ENCODE data around the gene FDCSP. TPM values are rescaled to one million over a fixed set of nuclear protein-coding genes. Genes with fewer than 3 reads are reported as not detected.
"Not testable (repeated sequence)": the region's sequence is repeated elsewhere in the genome, so short reads cannot be mapped to it uniquely, and the experiment has no call there.

FDCSP gene
- total RNA-seq, 1 experiment from 2014 or later, result not detected

DNA sequence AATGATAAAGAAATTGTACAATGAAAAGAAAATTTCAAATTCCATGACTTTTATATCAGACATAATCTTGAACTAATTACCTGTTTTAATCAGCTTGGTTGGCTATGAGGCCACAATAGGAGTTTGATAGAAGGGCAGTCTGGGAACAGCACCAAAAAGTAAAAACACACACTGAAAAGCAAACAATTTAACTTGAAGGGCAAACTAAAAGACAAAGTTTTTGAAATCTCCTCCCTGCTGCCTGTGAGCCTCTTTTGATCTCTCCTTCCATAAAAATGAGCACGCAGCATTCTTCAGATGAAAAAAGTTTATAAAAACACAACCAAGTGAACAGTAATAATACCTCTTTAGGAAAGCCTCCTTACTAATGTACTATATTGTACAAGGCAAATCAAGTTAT, 22.3 kb upstream of the FDCSP start:
- Histone ChIP-seq H2AFZ (no peak overlapping the region), H3K9me3 (ENCODE audit: insufficient read depth, low read depth) (no peaks in the 10 kb centered on the region), H3K36me3 (ENCODE audit: low read depth) (no peaks in the 10 kb centered on the region), H3K9me2 (ENCODE audit: insufficient read depth) (no peaks in the 10 kb centered on the region), H3K4me1 (replicated peaks; ENCODE audit: insufficient read depth) (no peaks in the 10 kb centered on the region), H3K27me3 (ENCODE audit: insufficient read depth, low read depth) (no peaks in the 10 kb centered on the region), H3K4me2 (no peak overlapping the region), H3K79me2 (ENCODE audit: low read depth) (no peaks in the 10 kb centered on the region), H4K20me1 (ENCODE audit: insufficient read depth) (no peaks in the 10 kb centered on the region), H3F3A (ENCODE audit: insufficient read depth, low read depth) (no peaks in the 10 kb centered on the region), H3K27ac (no peak overlapping the region), H3K4me3 (no peak overlapping the region)
- DNase-seq, result no peak
- POLR2A ChIA-PET (ENCODE audit: unreplicated experiment), result no interaction called here
- TF ChIP-seq EZH2 (IDR thresholded peaks at IDR 0.05; ENCODE audit: low read depth), result no peak
- TF ChIP-seq, protein P1, sequence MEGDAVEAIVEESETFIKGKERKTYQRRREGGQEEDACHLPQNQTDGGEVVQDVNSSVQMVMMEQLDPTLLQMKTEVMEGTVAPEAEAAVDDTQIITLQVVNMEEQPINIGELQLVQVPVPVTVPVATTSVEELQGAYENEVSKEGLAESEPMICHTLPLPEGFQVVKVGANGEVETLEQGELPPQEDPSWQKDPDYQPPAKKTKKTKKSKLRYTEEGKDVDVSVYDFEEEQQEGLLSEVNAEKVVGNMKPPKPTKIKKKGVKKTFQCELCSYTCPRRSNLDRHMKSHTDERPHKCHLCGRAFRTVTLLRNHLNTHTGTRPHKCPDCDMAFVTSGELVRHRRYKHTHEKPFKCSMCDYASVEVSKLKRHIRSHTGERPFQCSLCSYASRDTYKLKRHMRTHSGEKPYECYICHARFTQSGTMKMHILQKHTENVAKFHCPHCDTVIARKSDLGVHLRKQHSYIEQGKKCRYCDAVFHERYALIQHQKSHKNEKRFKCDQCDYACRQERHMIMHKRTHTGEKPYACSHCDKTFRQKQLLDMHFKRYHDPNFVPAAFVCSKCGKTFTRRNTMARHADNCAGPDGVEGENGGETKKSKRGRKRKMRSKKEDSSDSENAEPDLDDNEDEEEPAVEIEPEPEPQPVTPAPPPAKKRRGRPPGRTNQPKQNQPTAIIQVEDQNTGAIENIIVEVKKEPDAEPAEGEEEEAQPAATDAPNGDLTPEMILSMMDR (conservative IDR thresholded peaks at IDR 0.05), result no peak
- CTCF ChIA-PET, result interaction anchor here (0.6 kb wide), 1 partner anchor 655 kb away, joined by 9 read pairs; no protein-coding TSS in a partner anchor
- no TSS peak for BruUV-seq (replicated peaks)
- intact Hi-C loops (cut with micrococcal nuclease; ENCODE audit: unreplicated experiment), result no loop called here

GRCh38 chr4:70212752-70213151, 13.2 kb upstream of the FDCSP start:
- H3K4me1 ChIP-seq (replicated peaks; ENCODE audit: insufficient read depth); H3F3A ChIP-seq (ENCODE audit: insufficient read depth, low read depth); H3K9me3 ChIP-seq (ENCODE audit: insufficient read depth, low read depth); H3K9me2 ChIP-seq (ENCODE audit: insufficient read depth); H2AFZ ChIP-seq; H3K4me3 ChIP-seq; POLR2A ChIA-PET (ENCODE audit: unreplicated experiment); H4K20me1 ChIP-seq (ENCODE audit: insufficient read depth); H3K36me3 ChIP-seq (ENCODE audit: low read depth); H3K27ac ChIP-seq; H3K4me2 ChIP-seq; BruUV-seq (replicated peaks); CTCF ChIA-PET; H3K79me2 ChIP-seq (ENCODE audit: low read depth); intact Hi-C loops (cut with micrococcal nuclease; ENCODE audit: unreplicated experiment); H3K27me3 ChIP-seq (ENCODE audit: insufficient read depth, low read depth); DNase-seq: not testable (repeated sequence)

GRCh38 chr4:70216109-70216508, 9.8 kb upstream of the FDCSP start:
- DNase-seq; H3K27ac ChIP-seq; CTCF ChIA-PET; H2AFZ ChIP-seq; BruUV-seq (replicated peaks); H3K36me3 ChIP-seq (ENCODE audit: low read depth); intact Hi-C loops (cut with micrococcal nuclease; ENCODE audit: unreplicated experiment); H4K20me1 ChIP-seq (ENCODE audit: insufficient read depth); H3F3A ChIP-seq (ENCODE audit: insufficient read depth, low read depth); H3K27me3 ChIP-seq (ENCODE audit: insufficient read depth, low read depth); H3K4me2 ChIP-seq; H3K4me3 ChIP-seq; POLR2A ChIA-PET (ENCODE audit: unreplicated experiment); H3K79me2 ChIP-seq (ENCODE audit: low read depth); H3K4me1 ChIP-seq (replicated peaks; ENCODE audit: insufficient read depth); H3K9me2 ChIP-seq (ENCODE audit: insufficient read depth); H3K9me3 ChIP-seq (ENCODE audit: insufficient read depth, low read depth): not testable (repeated sequence)

DNA sequence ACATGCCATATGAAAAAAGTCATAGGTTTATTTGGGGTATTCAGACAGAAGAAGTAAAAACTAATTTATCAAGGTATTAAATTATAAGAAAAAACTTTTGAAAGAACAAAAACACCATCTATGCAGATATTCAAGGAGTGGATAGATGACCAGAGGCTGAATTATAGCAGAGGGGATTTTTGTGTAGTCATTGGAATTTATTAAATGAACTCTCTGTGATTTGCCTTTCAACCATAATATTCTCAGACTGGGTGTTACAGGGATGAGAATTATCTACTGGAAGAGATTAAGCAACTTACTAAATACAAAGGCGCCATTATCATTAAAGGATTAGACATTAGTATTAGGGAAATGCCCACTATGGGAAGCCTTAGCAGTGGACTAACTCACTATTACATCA, 9.4 kb upstream of the FDCSP start:
- H3K4me2 ChIP-seq; H3K27me3 ChIP-seq (ENCODE audit: insufficient read depth, low read depth); CTCF ChIA-PET; H3K9me2 ChIP-seq (ENCODE audit: insufficient read depth); H3K4me3 ChIP-seq; DNase-seq; BruUV-seq (replicated peaks); H3K27ac ChIP-seq; intact Hi-C loops (cut with micrococcal nuclease; ENCODE audit: unreplicated experiment); H3K79me2 ChIP-seq (ENCODE audit: low read depth); H4K20me1 ChIP-seq (ENCODE audit: insufficient read depth); H3K36me3 ChIP-seq (ENCODE audit: low read depth); H3K4me1 ChIP-seq (replicated peaks; ENCODE audit: insufficient read depth); H3F3A ChIP-seq (ENCODE audit: insufficient read depth, low read depth); H2AFZ ChIP-seq; H3K9me3 ChIP-seq (ENCODE audit: insufficient read depth, low read depth); POLR2A ChIA-PET (ENCODE audit: unreplicated experiment): not testable (repeated sequence)

- H3K27me3 ChIP-seq (ENCODE audit: insufficient read depth, low read depth); H2AFZ ChIP-seq; BruUV-seq (replicated peaks); intact Hi-C loops (cut with micrococcal nuclease; ENCODE audit: unreplicated experiment); CTCF ChIA-PET; H4K20me1 ChIP-seq (ENCODE audit: insufficient read depth); H3K9me3 ChIP-seq (ENCODE audit: insufficient read depth, low read depth); POLR2A ChIA-PET (ENCODE audit: unreplicated experiment); H3K36me3 ChIP-seq (ENCODE audit: low read depth); DNase-seq; H3F3A ChIP-seq (ENCODE audit: insufficient read depth, low read depth); H3K27ac ChIP-seq; H3K79me2 ChIP-seq (ENCODE audit: low read depth); H3K4me3 ChIP-seq; H3K4me1 ChIP-seq (replicated peaks; ENCODE audit: insufficient read depth); H3K4me2 ChIP-seq; H3K9me2 ChIP-seq (ENCODE audit: insufficient read depth): not testable (repeated sequence)
Measured at GRCh38 chr4:70221389-70221788, 4.5 kb upstream of the FDCSP start.

- intact Hi-C loops (cut with micrococcal nuclease; ENCODE audit: unreplicated experiment); H3K27ac ChIP-seq; CTCF ChIA-PET: not testable (repeated sequence)
Measured at GRCh38 chr4:70221818-70222217, 4.1 kb upstream of the FDCSP start.

More at GRCh38 chr4:70221818-70222217, 4.1 kb upstream of the FDCSP start:
- H3K79me2 ChIP-seq (ENCODE audit: low read depth); H3K9me3 ChIP-seq (ENCODE audit: insufficient read depth, low read depth); POLR2A ChIA-PET (ENCODE audit: unreplicated experiment); H3F3A ChIP-seq (ENCODE audit: insufficient read depth, low read depth); H4K20me1 ChIP-seq (ENCODE audit: insufficient read depth); DNase-seq; H3K27me3 ChIP-seq (ENCODE audit: insufficient read depth, low read depth); H3K4me3 ChIP-seq; H3K4me1 ChIP-seq (replicated peaks; ENCODE audit: insufficient read depth); BruUV-seq (replicated peaks); H3K4me2 ChIP-seq; H3K9me2 ChIP-seq (ENCODE audit: insufficient read depth); H2AFZ ChIP-seq; H3K36me3 ChIP-seq (ENCODE audit: low read depth): not testable (repeated sequence)
